NCI-H2196 (cell line): Measurements from ENCODE around the gene TCIRG1.

Experiments
- DNase-seq: peaks from one replicate; lab custom pipeline; 2025; ENCODE audit not compliant: unreplicated experiment; lab: John Stamatoyannopoulos, UW

TCIRG1 gene

DNA sequence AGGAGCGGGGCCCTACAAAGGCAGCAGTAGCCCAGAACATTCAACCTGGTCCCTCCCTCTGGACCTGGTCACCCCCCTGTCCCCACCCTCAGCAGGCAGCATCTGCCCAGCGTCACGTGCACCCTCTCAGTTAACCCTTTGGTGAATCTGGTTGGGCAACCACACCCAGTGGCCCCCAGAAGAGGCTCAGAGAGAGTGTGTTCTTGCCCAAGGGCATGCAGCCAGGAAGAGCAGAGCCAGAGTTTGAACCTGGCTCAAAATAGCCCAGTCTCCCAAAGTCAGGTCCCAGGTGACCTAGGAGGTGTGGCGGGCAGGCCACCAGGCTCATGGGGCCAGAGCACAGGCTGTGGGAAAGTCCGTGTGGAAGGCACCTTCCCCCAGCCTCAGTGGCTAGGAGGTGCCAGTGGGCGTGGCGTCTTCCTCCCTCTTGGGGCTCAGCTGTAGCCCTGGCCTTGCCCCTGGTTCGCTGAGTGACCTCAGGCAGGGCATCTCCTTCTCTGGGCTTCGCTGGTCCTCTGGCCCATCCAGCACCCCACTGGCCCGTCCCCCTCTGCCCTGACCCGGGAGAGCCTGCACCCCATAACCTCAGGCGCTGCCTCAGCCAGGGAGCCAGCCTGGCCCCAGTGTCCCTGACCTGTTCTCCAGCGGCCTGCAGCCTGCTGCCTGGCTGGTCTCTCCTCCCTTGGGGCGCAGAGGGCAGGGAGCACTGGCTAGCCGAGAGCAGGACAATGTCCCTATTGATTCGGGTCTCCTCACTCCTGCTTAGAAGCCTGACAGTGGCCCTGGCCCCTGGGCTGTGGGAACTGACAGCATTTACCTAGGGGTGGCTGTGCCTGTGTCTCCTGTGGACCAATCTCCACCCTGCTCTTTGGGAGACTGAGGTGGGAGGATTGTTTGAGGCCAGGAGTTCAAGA lies 21.7 kb upstream of the TCIRG1 start:
- no peak for DNase-seq

DNA sequence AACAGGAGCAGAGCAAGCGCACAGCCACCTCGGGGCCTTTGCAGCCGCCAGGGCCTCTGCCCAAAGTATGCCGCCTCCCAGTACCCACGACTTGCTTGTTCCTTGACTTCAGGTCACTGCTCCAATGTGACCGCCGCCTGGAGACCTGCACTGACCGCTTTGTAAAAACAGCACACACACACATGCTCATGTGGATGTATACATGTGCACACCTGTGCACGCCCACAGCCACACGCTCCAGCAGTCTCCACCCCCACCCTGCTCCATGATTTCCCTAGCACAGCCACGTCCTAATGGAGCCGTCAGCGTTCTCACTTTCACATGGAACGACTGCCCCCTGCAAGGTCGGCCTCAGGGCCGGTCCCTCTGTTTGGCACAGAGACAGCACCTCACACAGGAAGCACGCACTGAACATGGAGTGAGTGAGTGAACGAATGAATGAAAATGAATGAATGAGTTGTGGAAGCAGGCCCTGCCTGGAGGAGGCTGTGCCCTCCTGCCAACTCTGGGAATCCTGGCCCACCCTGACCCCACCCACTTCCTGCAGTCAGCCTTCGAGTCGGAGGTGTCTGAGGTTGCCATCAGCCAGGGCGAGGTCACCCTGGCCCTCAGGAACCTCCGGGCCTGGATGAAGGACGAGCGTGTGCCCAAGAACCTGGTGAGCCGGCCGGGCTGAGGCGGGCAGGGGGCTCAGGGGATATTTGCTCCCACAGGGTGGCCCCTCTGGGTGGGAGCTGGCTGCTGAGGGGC lies 20.7 kb upstream of the TCIRG1 start:
- no peak for DNase-seq

DNA sequence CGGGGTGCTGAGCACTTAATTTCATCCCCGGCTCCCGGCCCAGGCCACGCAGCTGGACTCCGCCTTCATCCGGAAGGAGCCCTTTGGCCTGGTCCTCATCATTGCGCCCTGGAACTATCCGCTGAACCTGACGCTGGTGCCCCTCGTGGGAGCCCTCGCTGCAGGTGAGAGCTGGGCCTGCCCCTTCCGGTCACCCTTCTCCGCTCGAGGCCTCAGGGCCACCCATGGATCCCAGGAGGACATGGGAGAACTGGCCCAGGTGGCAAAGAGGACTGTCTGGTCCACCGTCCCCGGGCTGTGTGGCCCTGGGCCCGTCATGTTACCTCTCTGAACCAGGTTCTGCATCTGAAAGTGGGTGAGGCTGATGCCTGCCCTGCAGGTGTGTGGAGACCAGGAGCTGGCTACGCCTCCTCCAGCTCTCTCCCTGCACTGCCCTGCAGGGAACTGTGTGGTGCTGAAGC lies 20.1 kb upstream of the TCIRG1 start:
- DNase-seq = no peak

DNA sequence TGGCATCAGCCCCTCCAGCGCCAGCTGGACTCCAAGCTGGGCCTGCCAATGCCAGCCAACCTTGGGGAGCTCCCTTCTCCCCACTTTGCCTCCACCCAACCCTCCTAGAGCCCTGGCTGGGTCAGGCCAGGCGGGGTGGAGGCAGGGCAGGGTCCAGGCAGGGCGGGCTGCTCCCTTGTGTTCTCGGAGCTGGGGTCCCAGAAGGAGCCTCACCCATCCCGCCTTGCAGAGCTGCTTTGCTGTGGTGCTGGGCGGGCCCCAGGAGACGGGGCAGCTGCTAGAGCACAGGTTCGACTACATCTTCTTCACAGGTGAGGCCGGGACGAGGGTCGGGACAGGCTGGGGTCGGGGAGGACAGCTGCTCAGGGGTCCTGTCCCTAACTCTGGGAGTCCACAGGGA lies 19.3 kb upstream of the TCIRG1 start:
- no peak for DNase-seq

DNA sequence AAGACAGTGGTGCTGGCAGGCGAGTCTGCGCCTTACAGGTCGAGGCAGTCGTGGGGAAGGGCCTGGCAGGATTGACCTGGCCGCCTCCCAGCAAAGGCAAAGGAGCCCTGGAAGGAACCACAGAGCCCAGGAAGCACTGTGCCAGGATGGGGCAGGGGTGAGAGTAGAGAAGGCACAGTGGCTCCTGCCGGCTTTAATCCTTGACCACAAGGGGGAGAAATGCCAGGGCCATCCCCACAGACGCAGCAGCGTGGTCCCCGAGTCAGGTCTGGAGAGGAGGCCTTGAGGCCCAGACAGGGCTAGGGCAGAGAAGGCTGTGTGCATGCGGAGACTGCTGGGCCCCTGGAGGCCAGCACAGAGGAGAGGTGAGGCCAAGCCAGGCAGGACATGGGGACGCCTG lies 18.2 kb upstream of the TCIRG1 start:
- DNase-seq = no peak

DNA sequence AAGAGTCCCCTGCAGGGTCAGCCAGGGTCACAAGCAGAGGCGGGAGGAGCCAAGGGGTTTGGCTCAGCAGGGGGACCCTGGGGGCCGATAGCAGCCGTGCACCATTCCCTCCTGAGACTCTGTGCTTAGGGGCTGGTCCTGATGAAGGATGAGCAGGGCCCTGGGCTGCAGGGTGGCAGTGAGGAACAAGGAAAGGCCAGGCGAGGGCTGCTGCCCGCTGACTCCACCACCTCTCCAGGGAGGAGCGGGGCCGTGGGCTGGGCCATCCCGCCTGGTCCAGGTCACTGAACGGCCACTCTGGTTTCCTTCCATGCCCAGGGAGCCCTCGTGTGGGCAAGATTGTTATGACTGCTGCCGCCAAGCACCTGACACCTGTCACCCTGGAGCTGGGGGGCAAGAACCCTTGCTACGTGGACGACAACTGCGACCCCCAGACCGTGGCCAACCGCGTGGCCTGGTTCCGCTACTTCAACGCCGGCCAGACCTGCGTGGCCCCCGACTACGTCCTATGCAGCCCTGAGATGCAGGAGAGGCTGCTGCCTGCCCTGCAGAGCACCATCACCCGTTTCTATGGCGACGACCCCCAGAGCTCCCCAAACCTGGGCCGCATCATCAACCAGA lies 17.5 kb upstream of the TCIRG1 start:
- peak; percentile 29 for DNase-seq

DNA sequence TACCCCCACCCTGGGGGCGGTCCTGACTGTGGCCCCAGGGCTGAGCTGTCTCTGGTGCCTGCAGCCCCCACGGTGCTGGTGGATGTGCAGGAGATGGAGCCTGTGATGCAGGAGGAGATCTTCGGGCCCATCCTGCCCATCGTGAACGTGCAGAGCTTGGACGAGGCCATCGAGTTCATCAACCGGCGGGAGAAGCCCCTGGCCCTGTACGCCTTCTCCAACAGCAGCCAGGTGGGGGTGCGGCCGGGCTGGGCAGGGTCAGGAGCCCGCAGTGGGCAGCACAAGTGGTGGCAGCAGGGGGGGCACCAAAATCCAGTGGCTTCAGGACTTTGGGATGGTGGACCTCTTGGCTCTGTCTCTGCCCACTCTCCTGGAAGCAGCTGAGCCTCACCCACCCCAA lies 16.3 kb upstream of the TCIRG1 start:
- no peak for DNase-seq

DNA sequence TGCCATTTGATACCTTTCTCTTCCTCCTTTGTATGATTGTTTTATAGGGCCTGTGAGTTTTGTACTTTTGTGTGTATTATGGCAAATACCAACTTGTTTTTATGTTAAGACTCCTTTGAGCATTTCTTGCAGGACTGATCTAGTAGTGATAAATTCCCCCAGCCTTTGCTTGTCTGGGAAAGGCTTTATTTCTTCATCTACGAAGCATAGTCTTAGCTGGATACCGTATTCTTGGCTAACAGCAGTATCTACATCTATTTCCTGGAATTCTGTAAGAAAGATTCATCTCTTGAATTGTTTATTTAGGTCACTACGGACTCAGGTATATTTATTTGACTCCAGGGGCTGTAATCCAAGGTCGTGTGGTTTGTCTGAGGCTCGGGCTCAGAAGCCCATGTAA lies 14.3 kb upstream of the TCIRG1 start:
- DNase-seq = no peak

DNA sequence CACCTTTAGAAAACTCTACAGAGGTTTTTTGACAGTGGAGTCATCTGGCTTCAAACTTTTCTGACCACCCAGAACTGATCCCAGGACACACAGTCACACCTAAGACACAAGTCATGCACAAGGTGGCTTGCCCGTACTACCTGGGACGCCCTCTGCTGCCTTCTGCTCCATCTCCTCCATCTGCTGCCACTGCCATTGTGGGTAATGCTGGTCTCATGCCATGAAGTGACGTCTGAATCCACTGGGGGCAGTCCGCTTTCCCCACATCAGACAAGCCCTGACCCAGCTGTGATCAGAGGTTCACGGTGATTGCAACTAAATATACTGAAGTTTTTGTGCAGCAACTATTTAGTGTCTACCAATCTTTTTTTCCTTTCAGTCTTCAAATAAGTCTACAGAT lies 13.8 kb upstream of the TCIRG1 start:
- no peak for DNase-seq

DNA sequence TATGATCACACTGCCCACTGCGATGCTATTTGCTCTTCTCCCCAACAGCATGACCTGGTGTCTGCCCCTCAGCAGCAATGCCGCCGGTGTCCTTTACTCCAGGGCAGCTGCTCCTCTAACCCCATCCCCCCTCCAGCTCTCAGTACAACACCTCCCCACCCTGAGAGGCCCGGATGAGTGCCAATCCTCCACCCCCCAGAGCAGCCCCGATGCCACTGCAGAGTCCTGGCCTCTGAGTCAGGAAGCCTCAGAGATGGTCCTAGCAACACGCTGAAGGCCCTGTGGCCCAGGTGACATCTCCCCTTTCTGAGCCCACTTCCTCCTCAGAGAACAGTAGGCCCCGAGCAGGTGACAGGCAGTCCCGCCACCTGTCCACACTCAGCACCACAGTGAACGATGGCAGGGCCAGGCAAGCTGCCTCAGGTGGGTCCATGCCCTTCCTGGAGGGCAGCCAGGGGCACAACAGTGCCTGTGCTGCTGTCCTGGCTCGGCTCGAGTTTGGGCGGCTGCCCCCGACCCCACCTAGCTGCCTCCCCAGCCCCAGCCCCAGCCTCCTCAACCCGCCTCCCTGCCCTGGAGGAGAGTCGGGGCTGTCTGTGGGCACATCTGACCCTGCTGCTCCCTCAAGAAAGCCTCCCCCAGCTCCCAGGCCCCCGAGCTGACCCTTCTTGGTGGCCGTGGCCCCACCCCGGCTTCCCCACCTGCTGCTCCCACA lies 12.3 kb upstream of the TCIRG1 start:
- DNase-seq = peak; percentile 51

DNA sequence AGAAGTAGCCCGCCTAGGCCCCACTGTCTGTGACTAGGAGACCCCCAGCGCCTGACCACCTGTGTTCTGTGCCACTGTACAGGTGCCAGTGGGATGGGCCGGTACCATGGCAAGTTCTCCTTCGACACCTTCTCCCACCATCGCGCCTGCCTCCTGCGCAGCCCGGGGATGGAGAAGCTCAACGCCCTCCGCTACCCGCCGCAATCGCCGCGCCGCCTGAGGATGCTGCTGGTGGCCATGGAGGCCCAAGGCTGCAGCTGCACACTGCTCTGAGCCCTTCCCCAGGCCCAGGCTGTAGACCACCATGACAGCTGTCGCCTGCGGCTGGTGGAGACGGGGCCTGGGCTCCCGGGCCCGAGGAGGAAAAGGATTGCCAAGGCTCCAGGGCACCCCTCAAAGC lies 11.2 kb upstream of the TCIRG1 start:
- no peak for DNase-seq

DNA sequence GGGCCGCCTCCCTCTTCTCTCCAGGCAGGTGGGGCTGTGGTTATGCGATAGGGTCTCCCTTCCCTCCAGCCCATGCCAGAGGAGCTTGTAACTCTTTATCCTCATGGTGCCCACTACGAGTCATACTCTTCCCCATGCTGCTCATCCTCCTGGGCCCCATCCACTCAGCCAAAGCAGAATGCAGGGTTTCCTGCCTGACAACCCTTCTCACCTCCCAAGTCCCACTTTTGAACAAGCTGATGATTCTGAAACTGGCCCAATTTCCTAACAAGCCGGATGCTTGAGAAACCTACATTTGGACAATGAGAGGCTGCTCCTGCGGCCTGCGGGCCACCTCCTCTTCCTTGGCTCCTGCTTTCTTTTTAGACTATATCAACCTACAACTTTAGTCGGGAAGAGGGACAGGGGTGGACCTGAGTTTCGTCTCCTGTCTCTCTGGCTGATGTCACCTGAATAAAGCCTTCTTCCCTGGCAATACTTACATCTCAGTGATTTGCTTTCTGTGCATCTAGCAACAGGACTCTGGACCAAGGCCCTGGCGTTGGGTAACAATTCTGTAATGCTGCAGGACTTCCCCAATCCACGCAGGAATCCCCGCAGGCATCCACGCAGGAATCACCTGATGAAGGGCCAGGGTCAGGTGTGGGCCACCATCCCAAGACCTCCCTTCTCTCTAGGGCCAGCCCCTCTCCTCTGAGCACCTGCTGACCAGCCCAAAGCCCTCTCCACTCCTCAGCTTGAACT lies 9.9 kb upstream of the TCIRG1 start:
- DNase-seq = no peak

DNA sequence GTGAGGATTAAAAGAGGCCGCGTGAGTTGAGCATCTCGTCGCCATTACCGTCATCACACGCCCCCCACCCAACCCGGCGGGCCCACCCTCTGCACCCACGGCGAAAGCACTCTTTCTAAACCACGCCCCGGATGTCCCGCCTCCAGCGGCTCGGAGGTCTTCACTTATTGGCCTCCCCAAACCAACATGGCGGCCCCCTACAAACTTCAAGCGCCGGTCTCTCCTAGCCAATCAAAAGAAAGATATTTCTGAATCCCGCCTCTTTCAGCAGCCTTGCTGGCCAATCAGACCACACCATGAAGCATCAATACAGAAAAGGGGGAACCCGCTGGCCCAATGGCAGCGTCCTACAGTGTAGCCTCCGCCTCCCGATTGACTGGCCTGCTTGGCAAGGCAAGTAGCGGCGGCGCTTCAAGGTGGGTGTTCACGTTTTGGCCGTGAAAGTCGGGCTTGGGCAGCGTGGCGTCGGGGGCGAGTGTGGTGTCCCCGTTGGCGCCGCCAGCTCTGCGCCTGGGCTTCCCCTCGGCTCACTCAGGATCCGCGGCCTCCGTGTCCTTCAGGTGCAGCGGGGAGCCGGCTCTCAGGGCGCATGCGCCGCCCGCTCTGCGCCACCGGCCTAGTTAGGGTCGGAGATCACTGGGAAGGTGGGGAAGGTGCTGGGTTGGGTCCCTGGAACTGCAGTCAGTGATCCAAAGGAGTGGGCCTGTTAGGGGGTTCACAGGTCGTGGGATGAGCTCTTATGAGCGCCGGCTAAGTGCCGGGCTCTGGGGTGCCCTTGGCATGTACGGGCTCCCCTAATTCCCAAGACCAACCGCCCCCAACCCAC lies 8.3 kb upstream of the TCIRG1 start, which contains the start of gene NDUFS8:
Gene NDUFS8 (plus strand): TSS at position 364 of the 826 bp plus-strand sequence. CDS start 1,471 bp downstream, outside the sequence.
- peak; percentile 97 for DNase-seq

DNA sequence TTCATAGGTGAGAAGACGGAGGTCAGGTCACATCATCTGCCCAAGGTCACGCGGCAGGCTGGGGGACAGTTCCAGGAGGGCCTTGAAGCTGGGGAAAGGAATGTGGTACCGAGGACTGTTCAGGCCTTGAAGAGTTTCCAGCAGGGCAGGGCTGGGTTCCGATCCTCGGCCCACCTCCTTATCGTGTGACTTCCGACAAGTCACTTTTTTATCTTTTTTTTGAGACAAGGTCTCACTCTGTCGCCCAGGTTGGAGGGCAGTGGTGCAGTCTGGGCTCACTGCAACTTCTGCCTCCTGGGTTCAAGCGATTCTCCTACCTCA lies 7.7 kb upstream of the TCIRG1 start:
- no peak for DNase-seq

DNA sequence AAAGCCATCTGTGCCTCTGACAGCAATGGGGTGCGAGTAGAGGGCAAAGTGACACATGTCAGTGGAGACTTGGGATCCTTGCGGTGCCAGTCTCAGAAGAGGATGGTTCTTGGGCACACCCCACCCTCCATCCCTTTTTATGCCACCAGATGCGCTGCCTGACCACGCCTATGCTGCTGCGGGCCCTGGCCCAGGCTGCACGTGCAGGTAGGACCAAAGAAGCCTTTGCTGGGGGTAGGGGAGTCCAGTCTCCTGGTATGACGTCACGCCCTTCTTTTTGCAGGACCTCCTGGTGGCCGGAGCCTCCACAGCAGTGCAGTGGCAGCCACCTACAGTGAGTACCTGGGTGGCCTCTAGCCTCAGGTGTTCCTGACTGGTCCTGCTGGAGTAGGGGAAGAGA lies 6.8 kb upstream of the TCIRG1 start:
- no peak for DNase-seq

DNA sequence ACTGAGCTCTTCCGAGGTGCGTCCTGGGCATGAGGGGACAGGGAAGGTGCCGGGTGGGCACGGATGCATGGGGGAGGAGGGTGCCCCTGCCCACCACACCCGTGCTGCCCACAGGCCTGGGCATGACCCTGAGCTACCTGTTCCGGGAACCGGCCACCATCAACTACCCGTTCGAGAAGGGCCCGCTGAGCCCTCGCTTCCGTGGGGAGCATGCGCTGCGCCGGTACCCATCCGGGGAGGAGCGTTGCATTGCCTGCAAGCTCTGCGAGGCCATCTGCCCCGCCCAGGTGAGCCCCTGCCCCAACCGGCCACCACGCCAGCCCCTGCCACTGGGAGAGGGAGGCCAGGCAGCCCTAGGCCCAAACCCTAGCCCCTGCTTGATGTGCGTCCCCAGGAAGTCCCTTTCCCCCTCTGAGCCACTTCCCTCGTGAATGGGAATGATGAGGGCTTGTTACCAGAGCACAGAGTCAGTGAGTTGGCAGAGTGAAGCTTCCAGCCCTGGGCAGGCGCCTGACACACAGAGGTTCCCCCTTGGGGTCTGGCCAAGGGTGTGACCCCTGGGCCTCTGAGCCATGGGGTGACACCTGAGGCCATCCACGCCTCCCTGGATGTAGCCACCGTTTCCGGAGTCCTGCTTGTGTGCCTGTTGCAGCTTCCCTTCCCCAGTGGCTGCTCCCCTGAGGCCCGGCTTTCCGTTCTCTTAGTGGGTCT lies 5.7 kb upstream of the TCIRG1 start:
- no peak for DNase-seq

DNA sequence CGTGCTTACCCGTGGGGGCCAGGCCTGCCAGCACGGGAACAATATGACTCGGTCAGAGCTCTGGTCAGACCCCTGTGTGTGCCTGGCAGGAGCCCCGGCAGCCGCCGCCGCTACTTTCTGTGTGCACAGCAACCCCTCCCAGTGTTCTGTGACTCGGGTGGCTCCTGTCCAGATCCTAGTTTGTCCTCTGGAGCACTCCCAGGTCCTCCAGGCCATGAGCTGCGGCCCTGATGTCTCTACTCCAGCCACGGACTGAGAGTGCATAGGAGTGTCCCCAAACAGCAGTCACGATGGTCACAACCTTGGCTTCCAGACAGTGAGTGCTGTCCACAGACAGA lies 5.1 kb upstream of the TCIRG1 start:
- DNase-seq = no peak

DNA sequence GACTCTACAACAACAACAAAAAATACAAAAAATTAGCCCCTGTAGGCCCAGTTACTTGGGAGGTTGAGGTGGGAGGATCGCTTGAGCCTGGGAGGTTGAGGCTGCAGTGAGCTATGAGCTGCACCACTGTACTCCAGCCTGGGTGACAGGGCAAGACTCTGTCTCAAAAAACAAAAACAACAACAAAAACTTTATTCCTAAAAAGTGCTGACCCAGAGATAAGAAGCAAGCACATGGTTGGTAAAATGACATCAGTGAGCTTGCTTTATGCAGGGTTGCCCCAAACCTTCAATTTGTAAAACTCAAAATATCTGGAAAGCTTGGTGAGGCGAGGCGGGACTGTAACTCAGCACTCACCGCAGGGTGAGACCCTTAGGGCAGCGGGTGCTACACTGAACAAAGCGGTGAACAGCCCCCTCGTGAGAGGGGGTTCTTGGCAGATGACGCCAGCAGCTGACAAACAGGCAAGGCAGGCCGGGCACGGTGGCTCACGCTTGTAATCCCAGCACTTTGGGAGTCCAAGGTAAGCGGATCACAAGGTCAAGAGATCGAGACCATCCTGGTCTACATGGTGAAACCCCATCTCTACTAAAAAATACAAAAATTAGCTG lies 3.5 kb upstream of the TCIRG1 start:
- DNase-seq = no peak
